BJ (cell line): ENCODE results near the gene FAM107B. TPM values are rescaled to one million over a fixed set of nuclear protein-coding genes. Genes with fewer than 3 reads are reported as not detected.
"Not testable (repeated sequence)": the region's sequence is repeated elsewhere in the genome, so short reads cannot be mapped to it uniquely, and the experiment has no call there.

Experiments
- CTCF ChIA-PET: fragments of 350-600 bp; formaldehyde crosslinking; extraction: SDS; loops from one replicate; lab custom pipeline; 2021; ENCODE audit warnings: antibody characterized with exemption, inconsistent platforms; lab: Yijun Ruan, JAX
- POLR2A ChIA-PET: fragments of 300-600 bp; sonication (Branson Sonifier 250); formaldehyde crosslinking; extraction: SDS; loops from one replicate; lab custom pipeline; 2021; ENCODE audit warnings: antibody characterized with exemption; lab: Charles Lee
- DNase-seq: peaks from one replicate; pipeline ENCODE4 v3.0.0-alpha.2; 2011; ENCODE audit warnings: low read depth
- H3K27me3 ChIP-seq: 2 replicates; pipeline ENCODE4 v1.6.0; 2011; ENCODE audit warnings: low read length; ENCODE audit not compliant: control insufficient read depth, insufficient read depth
- H3K36me3 ChIP-seq: 2 replicates; pipeline ENCODE4 v1.5.1; 2011; ENCODE audit warnings: low read length; ENCODE audit not compliant: control insufficient read depth, insufficient read depth
- H3K4me3 ChIP-seq: 2 replicates; pipeline ENCODE4 v1.5.1; 2011; ENCODE audit warnings: low read depth, mild to moderate bottlenecking, control low read depth, low read length
- CTCF ChIP-seq: IDR thresholded peaks from 2 replicates; pipeline ENCODE4 v1.5.1; 2011; ENCODE audit warnings: low read depth, mild to moderate bottlenecking, control low read depth, inconsistent platforms, low read length, moderate library complexity; ENCODE audit not compliant: insufficient read depth
- polyA plus RNA-seq: library from polyadenylated mRNA; depleted of rRNA; stranded (reverse); fragments of >200 nt; gene quantifications from 2 replicates; pipeline ENCODE4 v1.2.3, GENCODE V29; 2011

The FAM107B gene
- polyA plus RNA-seq, 1 experiment = 11.3 TPM

DNA sequence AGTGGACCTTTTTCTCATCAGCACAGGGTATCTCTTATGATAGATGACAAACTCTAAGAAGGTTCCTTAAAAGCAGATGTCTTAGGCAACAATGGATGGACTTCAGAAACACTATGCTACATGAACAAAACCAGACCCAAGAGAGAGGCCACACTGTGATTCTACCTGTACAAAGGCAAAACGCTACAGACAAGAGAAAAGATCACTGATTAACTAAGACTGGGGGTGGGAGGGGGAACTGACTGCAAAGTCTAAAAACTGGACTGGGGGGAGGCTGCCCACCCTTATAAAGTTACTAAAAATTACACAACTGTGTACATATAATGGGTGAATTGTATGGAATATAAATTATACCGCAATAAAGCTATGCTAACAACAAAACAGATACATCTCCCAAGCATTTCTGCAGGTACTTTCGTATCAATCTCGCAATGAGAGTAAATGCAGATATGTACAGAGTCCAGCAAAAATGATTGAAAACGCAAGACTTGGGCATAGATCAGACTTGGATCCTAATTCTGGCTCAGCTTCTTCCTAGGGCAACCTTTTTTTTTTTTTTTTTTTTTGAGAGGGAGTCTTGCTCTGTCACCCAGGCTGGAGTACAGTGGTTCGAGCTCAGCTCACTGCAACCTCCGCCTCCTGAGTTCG is 179.7 kb downstream of the FAM107B start:
- peaks cover 4% of the 10 kb centered on the region for H3K36me3 ChIP-seq
- H3K27me3 ChIP-seq = no peaks in the 10 kb centered on the region
- ChIA-PET CTCF (no interaction called here), POLR2A (no interaction called here)
- H3K4me3 ChIP-seq = no peak overlapping the region
- no peak for DNase-seq
- no peak for TF ChIP-seq CTCF

DNA sequence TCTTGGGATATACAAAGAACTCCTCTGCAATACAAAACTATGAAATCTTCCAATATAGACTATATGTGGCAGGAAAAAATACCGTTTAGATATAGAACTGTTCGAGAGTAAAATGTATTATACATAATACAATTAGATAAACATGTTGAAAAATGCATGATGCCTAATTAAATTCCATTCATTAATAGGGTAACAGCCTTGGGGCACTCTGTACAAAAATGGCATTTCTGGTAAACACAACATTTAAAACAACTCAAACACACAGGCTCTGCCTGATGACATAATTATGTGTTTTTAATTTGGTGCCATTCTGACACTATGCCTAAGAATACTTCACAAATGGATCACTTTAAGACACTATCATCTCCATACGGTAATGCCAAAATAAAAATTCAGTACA is 180.9 kb downstream of the FAM107B start:
- Histone ChIP-seq H3K27me3 (no peaks in the 10 kb centered on the region), H3K4me3 (no peak overlapping the region), H3K36me3 (peaks cover 2% of the 10 kb centered on the region; the same call in 1 of the 2 replicates)
- POLR2A ChIA-PET = no interaction called here
- no peak for TF ChIP-seq CTCF
- no peak for DNase-seq
- CTCF ChIA-PET = no interaction called here

- no peak overlapping the region for H3K4me3 ChIP-seq
- no peaks in the 10 kb centered on the region for H3K27me3 ChIP-seq
- POLR2A ChIA-PET = no interaction called here
- CTCF ChIA-PET = interaction anchor here (1.9 kb wide), 1 partner anchor 55 kb away, joined by 4 read pairs; no protein-coding TSS in a partner anchor
- TF ChIP-seq CTCF = no peak
- H3K36me3 ChIP-seq = peaks cover 2% of the 10 kb centered on the region; the same call in 1 of the 2 replicates
- no peak for DNase-seq
Observed at GRCh38 chr10:14592566-14592965, 182.1 kb downstream of the FAM107B start.

- no peak for TF ChIP-seq CTCF
- Histone ChIP-seq H3K4me3 (no peak overlapping the region), H3K36me3 (peaks cover 2% of the 10 kb centered on the region; the same call in 1 of the 2 replicates), H3K27me3 (no peaks in the 10 kb centered on the region)
- no peak for DNase-seq
- POLR2A ChIA-PET = no interaction called here
- CTCF ChIA-PET = interaction anchor here (1.9 kb wide), 1 partner anchor 55 kb away, joined by 4 read pairs; no protein-coding TSS in a partner anchor
Observed at GRCh38 chr10:14592026-14592425, 182.7 kb downstream of the FAM107B start.

DNA sequence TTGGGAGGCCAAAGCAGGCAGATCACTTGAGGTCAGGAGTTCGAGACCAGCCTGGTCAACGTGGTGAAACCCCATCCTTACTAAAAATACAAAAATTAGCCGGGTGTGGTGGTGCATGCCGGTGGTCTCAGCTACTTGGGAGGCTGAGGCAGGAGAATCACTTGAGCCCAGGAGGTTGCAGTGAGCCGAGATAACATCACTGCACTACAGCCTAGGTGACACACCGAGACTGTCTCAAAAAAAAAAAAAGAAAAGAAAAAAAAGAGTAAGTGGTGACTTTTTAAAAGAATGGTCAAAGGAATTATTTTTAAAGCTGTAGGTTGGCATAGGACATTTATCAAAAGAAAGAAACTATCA is 185.8 kb downstream of the FAM107B start:
- not testable (repeated sequence) for H3K27me3 ChIP-seq, DNase-seq, H3K36me3 ChIP-seq
- ChIA-PET POLR2A (interaction anchor here (0.7 kb wide), 1 partner anchor 250 kb away, joined by 11 read pairs; no protein-coding TSS in a partner anchor), CTCF (interaction anchor here (0.8 kb wide), 1 partner anchor 38 kb away, joined by 3 read pairs; no protein-coding TSS in a partner anchor)
- H3K4me3 ChIP-seq = peak overlapping the region; percentile 16; the same call in 1 of the 2 replicates
